GM12892 (cell line): ENCODE measurements around the gene LCN15.

Experiments
- POLR2A ChIP-seq: IDR thresholded peaks from 2 replicates; pipeline ENCODE4 v1.6.1; 2011; ENCODE audit warnings: low read depth, low read length, control low read depth
- POLR2AphosphoS5 ChIP-seq: IDR thresholded peaks from 2 replicates; pipeline ENCODE4 v1.6.1; 2011; ENCODE audit warnings: low read depth, low read length, control low read depth
- TAF1 ChIP-seq: IDR thresholded peaks from 2 replicates; pipeline ENCODE4 v1.6.1; 2011; ENCODE audit warnings: low read depth, mild to moderate bottlenecking, control low read depth, low read length, borderline replicate concordance

DNA sequence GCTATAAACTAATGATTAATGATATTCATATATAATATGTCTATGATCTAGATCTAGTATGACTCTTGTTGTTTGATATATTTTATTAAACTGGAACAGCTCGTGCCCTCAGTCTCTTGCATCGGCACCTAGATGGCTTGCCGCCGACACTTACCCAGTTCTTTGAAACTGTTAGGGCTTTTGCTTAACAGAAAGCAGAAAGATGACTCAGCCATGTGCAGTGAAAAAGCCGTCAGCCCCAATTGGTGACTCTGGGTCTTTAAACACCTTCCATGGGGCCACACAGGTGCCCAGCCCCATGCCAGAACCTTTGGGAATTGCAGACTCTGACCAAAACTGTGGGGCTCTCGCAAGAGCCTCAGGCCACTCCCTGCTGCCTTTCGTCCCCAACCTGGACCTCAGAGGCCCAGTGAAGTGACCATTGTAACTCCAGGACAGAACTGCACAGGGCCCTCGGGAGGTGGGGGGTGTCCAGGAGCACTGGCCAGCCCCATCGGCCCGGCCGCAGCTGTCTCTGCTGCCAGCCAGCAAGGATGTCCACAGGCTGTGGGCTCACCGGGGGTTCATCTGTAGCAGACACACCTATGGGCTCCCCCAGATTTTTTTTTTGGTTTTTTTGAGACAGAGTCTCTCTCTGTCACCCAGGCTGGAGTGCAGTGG is 29.4 kb downstream of the LCN15 start:
- TF ChIP-seq POLR2A: no peak
- TF ChIP-seq POLR2AphosphoS5: no peak
- TF ChIP-seq TAF1: no peak
